Measurements from ENCODE around the gene SORBS1.

SORBS1 gene

GRCh38 chr10:95565336-95565735 is 4.2 kb upstream of the SORBS1 start:
- DNase-seq (ENCODE audit: low read depth), result no peak

GRCh38 chr10:95564291-95564690 is 3.1 kb upstream of the SORBS1 start:
- DNase-seq (ENCODE audit: low read depth), result no peak

GRCh38 chr10:95562341-95562965 is 1.3 kb upstream of the SORBS1 start:
- DNase-seq (ENCODE audit: low read depth), result no peak

GRCh38 chr10:95561864-95562177 is 650 bp upstream of the SORBS1 start:
- no peak for DNase-seq (ENCODE audit: low read depth)

GRCh38 chr10:95560278-95561176 is 644 bp downstream of the SORBS1 start:
- DNase-seq (ENCODE audit: low read depth), result no peak

GRCh38 chr10:95559896-95560277 is 1.3 kb downstream of the SORBS1 start:
- no peak for DNase-seq (ENCODE audit: low read depth)

GRCh38 chr10:95559471-95559870 is 1.7 kb downstream of the SORBS1 start:
- no peak for DNase-seq (ENCODE audit: low read depth)

- DNase-seq (ENCODE audit: low read depth), result no peak
Measured at GRCh38 chr10:95558593-95559320, 2.4 kb downstream of the SORBS1 start.

GRCh38 chr10:95556994-95557767 is 4.0 kb downstream of the SORBS1 start:
- DNase-seq (ENCODE audit: low read depth), result no peak

GRCh38 chr10:95553674-95554073 is 7.5 kb downstream of the SORBS1 start:
- DNase-seq (ENCODE audit: low read depth), result no peak

- DNase-seq (ENCODE audit: low read depth), result no peak
Measured at GRCh38 chr10:95552679-95553342, 8.4 kb downstream of the SORBS1 start.

GRCh38 chr10:95550073-95550672 is 11.0 kb downstream of the SORBS1 start:
- DNase-seq (ENCODE audit: low read depth), result no peak

GRCh38 chr10:95547791-95548435 is 13.3 kb downstream of the SORBS1 start:
- no peak for DNase-seq (ENCODE audit: low read depth)

GRCh38 chr10:95547197-95547596 is 14.0 kb downstream of the SORBS1 start:
- no peak for DNase-seq (ENCODE audit: low read depth)

GRCh38 chr10:95545981-95546380 is 15.2 kb downstream of the SORBS1 start:
- no peak for DNase-seq (ENCODE audit: low read depth)

- DNase-seq (ENCODE audit: low read depth), result no peak
Measured at GRCh38 chr10:95544783-95545500, 16.2 kb downstream of the SORBS1 start.

- DNase-seq (ENCODE audit: low read depth), result no peak
Measured at GRCh38 chr10:95543459-95543858, 17.7 kb downstream of the SORBS1 start.

GRCh38 chr10:95542761-95543160 is 18.4 kb downstream of the SORBS1 start:
- no peak for DNase-seq (ENCODE audit: low read depth)

GRCh38 chr10:95542330-95542729 is 18.8 kb downstream of the SORBS1 start:
- DNase-seq (ENCODE audit: low read depth), result no peak

GRCh38 chr10:95540514-95541052 is 20.6 kb downstream of the SORBS1 start:
- DNase-seq (ENCODE audit: low read depth), result no peak
